ENCODE data around the gene SHROOM3.
A peak's percentile ranks its signal among the peaks of the same experiment; 100 is the strongest.

SHROOM3 gene

DNA sequence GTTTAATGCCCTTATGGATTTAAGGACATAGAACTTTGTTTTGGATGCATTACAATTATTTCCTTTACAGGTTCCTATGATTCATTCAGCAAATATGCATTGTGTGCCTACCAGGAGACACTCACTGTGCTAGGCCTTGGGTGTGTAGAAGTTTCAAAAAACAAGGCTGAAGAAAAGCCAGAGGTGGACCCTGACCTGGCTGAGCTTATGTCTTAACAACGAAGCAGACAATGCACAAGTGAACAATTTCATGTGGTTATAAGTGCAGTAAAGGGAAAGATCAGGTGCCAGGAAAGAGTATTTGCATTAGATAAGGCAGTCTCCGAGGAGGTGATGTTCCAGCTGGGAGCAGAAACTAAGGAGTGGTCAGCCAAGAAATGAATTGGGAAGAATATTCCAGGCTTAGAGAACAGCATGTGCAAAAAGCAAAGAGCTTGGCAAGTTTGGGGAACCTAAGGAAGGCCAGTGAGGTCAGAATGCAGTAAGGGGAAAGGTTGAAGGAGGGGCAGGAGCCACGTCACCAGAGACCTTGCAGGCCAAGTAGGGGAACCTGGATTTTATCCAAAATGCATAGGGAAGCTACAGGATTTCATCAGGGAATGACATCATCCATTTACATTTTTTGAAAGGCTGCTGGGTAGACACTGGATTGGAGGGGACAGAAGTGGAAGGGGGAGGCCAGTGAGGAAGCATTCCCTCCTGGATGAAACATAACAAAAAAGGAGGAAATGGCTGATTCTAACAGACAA is 269.3 kb downstream of the SHROOM3 start:
- Mint-ChIP-seq H3K27ac (peak overlapping the region; percentile 56 to 80 (median 74)), H3K4me1 (peaks cover 75% of the 10 kb centered on the region), H3K36me3 (ENCODE audit: low read depth) (peaks cover 32% of the 10 kb centered on the region), H3K4me3 (no peak overlapping the region), H3K27me3 (ENCODE audit: low read depth) (peaks cover 8% of the 10 kb centered on the region), H3K9me3 (no peaks in the 10 kb centered on the region)
- TF ChIP-seq, protein P1, sequence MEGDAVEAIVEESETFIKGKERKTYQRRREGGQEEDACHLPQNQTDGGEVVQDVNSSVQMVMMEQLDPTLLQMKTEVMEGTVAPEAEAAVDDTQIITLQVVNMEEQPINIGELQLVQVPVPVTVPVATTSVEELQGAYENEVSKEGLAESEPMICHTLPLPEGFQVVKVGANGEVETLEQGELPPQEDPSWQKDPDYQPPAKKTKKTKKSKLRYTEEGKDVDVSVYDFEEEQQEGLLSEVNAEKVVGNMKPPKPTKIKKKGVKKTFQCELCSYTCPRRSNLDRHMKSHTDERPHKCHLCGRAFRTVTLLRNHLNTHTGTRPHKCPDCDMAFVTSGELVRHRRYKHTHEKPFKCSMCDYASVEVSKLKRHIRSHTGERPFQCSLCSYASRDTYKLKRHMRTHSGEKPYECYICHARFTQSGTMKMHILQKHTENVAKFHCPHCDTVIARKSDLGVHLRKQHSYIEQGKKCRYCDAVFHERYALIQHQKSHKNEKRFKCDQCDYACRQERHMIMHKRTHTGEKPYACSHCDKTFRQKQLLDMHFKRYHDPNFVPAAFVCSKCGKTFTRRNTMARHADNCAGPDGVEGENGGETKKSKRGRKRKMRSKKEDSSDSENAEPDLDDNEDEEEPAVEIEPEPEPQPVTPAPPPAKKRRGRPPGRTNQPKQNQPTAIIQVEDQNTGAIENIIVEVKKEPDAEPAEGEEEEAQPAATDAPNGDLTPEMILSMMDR (IDR thresholded peaks at IDR 0.05; ENCODE audit: unreplicated experiment in 3 of 3) = no peak

DNA sequence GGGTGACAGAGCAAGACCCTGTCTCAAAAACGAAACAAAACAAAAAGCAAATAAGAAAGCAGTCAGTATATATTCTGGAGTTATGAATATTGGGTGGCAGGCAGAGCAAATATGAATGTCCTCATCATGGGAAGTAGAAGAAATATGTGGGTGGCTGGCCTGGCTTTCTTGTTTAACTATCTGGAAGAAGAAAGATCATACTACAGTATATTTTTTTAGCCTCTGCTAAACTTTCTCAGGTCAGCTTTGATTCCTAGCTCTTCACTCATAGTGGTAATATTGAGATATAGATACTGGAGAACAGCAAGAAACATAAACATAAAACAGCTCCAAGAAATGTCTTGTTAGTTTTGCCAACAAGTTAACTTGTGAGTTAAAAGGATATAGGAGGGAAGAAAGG is 270.4 kb downstream of the SHROOM3 start:
- H3K9me3 Mint-ChIP-seq = no peaks in the 10 kb centered on the region

DNA sequence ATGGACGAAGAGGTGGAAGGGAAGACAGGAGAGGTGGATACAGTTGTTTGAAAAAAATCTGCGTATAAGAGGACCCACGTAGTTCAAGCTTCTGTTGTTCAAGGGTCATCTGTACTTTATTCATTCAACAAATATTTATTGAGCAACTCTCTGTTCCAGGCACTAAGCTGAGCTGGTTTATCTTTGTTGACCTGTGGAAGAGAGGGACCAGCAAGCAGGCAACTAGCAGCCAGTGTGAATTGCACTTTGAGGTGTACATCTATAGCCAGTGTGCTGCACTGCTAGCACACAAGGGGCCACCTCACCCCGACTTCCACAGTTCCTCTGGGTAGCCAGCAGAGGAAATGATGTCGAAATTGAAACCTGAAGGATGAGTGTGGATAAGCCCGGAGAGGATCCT is 271.6 kb downstream of the SHROOM3 start:
- no peak overlapping the region for H3K4me3 Mint-ChIP-seq
- H3K27ac Mint-ChIP-seq = peak overlapping the region; percentile 56 to 92 (median 70)
- TF ChIP-seq, protein P1 (IDR thresholded peaks at IDR 0.05; ENCODE audit: unreplicated experiment in 3 of 3) = no peak
- H3K4me1 Mint-ChIP-seq = peaks cover 70% of the 10 kb centered on the region
- peaks cover 8% of the 10 kb centered on the region for H3K27me3 Mint-ChIP-seq (ENCODE audit: low read depth)
- no peaks in the 10 kb centered on the region for H3K9me3 Mint-ChIP-seq
- peaks cover 51% of the 10 kb centered on the region for H3K36me3 Mint-ChIP-seq (ENCODE audit: low read depth)

More for the DNA sequence above, 270.4 kb downstream of the SHROOM3 start:
- Mint-ChIP-seq H3K36me3 (ENCODE audit: low read depth) (peaks cover 43% of the 10 kb centered on the region), H3K4me3 (no peak overlapping the region), H3K27ac (peak overlapping the region; percentile 56 to 92 (median 70)), H3K4me1 (peaks cover 77% of the 10 kb centered on the region), H3K27me3 (ENCODE audit: low read depth) (peaks cover 8% of the 10 kb centered on the region)
- TF ChIP-seq, protein P1 (IDR thresholded peaks at IDR 0.05; ENCODE audit: unreplicated experiment in 3 of 3) = no peak

GRCh38 chr4:76708971-76709771 is 274.1 kb downstream of the SHROOM3 start:
- TF ChIP-seq, protein P1 (IDR thresholded peaks at IDR 0.05; ENCODE audit: unreplicated experiment in 3 of 3) = no peak
- H3K9me3 Mint-ChIP-seq = no peaks in the 10 kb centered on the region
- peak overlapping the region; percentile 51 to 74 (median 69) for H3K27ac Mint-ChIP-seq
- H3K4me3 Mint-ChIP-seq = peak overlapping the region in 1 of 3 experiments; percentile 41
- peaks cover 55% of the 10 kb centered on the region for H3K4me1 Mint-ChIP-seq
- peaks cover 5% of the 10 kb centered on the region for H3K27me3 Mint-ChIP-seq (ENCODE audit: low read depth)
- H3K36me3 Mint-ChIP-seq (ENCODE audit: low read depth) = peaks cover 63% of the 10 kb centered on the region

DNA sequence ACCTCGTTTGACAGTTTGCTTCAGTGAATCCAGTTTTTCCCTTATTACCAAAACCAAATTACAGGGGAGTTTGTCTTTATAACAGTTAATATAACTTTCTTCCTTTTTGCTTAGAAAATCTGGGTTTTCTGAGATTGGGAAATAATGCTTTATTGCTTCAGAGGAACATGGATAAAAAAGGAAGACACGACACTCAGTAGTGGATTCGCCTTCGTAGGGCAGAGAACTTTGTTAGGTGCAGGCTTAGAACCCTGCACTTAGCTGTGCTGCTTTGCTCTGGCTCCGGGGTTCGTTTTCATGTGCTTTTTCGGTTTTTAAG is 274.7 kb downstream of the SHROOM3 start:
- Mint-ChIP-seq H3K4me1 (peaks cover 51% of the 10 kb centered on the region), H3K27ac (peak overlapping the region; percentile 32 to 74 (median 69)), H3K36me3 (ENCODE audit: low read depth) (peaks cover 66% of the 10 kb centered on the region), H3K9me3 (no peaks in the 10 kb centered on the region), H3K27me3 (ENCODE audit: low read depth) (peaks cover 5% of the 10 kb centered on the region), H3K4me3 (peak overlapping the region in 1 of 3 experiments; percentile 41)
- TF ChIP-seq, protein P1 (IDR thresholded peaks at IDR 0.05; ENCODE audit: unreplicated experiment in 3 of 3) = no peak

All from nephron (organoid).